Inferior parietal cortex (tissue), 1 donor: Measurements from ENCODE around the gene FAM163B.
"Not testable (repeated sequence)": the region's sequence is repeated elsewhere in the genome, so short reads cannot be mapped to it uniquely, and the experiment has no call there.

Experiments
- DNase-seq: peaks from one replicate; pipeline ENCODE4 v3.0.0-alpha.2; 2016; ENCODE audit errors: extremely low spot score

Gene FAM163B

DNA sequence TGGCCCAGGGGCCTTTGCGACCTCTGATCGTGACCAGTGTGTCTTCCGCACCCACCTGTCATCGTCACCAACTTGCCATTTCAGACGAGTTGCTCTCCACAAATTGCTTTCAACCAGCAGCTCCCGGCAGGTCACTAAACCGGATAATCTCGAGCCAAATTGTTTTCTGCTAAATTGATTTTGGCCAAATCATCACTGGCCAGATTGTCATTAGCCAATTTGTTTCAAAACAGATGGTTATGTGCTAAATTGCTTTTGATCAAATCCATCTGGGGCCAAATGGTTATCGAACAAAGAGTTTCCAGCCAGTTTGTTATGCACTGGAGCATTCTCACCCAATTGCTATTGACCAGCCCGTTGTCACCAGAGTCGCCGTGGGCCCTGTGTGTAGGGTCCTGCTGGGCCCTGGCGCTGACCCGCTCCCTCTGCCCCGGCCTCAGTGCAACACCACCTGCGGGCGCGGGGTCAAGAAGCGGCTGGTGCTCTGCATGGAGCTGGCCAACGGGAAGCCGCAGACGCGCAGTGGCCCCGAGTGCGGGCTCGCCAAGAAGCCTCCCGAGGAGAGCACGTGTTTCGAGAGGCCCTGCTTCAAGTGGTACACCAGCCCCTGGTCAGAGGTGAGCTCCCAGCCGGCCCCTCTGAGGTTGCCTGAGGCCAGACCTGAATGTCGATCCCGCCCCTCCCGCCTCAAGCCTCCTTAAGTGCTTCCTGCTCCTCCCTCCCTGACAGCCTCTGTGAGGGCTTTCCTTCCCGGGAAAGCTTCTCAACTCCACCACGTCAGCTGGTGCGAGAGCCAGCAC, 39.1 kb downstream of the FAM163B start:
- DNase-seq, result no peak

- no peak for DNase-seq
Observed at GRCh38 chr9:133569121-133569785, 39.9 kb downstream of the FAM163B start.

GRCh38 chr9:133568186-133568585, 41.0 kb downstream of the FAM163B start:
- no peak for DNase-seq

DNA sequence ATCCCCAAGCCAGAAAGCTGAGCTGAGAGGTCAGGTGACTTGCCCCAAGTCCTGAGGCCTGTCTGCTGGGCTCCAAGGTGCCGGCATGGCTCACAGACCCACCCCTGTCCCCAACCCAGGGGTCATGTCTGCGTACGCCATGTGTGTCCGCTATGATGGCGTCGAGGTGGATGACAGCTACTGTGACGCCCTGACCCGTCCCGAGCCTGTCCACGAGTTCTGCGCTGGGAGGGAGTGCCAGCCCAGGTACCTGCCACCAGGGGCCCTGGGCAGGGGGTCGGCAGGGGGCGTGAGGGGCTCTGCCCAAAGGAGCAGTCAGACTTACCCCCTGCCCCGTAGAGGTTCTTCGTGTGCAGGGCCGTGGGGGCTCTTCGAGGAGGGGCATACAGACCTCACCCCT, 42.4 kb downstream of the FAM163B start:
- DNase-seq, result no peak

DNA sequence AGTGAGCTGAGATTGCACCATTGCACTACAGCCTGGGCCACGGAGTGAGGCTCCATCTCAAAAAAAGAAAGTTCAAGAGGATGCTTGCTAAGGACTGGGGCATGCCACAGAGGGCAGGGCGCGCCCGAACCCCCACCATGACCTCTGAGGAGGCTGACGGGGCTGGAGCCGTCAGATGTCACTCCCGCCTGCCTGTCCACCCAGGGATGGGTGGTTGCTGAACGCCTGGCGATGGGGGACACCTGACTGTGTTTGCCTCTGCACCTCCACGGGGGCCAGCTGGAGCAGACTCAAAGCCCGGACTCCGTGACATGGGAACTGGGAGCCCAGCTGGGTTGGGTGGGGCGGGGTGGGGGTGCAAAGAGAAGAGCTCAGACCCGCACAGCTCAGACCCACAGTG, 42.8 kb downstream of the FAM163B start:
- DNase-seq, result no peak

DNA sequence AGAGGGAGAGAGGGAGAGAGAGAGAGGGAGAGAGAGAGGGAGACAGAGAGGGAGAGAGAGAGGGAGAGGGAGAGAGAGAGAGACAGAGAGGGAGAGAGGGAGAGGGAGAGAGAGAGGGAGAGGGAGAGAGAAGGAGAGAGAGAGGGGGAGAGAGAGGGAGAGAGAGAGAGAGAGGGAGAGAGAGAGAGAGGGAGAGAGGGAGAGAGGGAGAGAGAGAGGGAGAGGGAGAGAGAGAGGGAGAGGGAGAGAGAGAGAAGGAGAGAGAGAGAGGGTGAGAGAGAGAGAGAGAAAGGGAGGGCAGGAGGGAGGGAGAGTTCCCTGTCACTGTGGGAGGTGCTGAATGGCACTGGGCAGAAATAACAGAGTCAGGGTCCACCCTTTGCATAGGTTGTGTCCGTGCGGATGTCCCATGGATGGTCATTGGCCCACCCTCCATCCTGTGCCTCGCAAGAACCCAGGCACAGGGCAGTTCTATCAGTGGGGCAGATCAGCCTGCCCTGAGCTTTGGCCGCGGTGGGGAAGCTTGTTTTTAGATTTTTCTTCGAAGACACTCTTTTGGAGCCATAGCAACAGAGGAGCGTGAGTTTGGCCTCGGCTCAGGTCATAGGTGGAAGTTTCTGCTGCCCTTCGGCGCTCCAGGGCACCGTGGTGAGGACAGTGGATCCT, 44.6 kb downstream of the FAM163B start:
- DNase-seq, result no peak

DNA sequence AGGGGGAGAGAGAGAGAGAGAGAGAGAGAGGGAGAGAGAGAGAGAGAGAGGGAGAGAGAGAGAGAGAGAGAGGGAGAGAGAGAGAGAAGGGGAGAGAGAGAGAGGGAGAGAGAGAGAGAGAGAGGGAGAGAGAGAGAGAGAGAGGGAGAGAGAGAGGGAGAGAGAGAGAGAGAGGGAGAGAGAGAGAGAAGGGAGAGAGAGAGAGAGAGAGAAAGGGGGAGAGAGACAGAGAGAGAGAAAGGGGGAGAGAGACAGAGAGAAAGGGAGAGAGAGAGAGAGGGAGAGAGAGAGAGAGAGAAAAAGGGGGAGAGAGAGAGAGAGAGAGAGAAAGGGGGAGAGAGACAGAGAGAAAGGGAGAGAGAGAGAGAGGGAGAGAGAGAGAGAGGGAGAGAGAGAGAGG, 45.4 kb downstream of the FAM163B start:
- DNase-seq, result not testable (repeated sequence)

DNA sequence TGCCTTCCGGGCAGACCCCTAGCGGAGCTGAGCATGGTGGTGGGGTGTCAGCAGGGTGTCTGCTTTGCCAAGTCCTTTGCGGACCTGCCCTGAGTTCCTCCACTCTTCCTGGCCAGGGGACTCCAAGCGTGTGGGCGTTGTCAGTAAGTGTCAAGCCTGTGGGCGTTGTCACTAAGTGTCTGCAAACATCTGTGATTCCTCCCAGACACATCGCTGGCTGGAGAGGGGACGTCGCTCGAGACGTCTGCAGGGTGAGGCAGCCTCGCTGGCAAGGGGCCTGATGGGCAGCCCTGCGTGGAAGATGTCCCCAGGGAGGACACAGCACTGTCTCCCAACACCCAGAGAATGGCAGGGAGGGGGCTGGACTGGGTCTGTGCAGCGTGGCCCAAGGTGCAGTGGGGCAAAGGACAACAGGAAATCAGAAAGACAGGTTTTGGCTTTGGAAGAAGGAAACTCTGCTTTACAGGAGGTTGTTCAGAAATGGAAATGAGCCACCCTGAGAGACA, 45.8 kb downstream of the FAM163B start:
- no peak for DNase-seq

DNA sequence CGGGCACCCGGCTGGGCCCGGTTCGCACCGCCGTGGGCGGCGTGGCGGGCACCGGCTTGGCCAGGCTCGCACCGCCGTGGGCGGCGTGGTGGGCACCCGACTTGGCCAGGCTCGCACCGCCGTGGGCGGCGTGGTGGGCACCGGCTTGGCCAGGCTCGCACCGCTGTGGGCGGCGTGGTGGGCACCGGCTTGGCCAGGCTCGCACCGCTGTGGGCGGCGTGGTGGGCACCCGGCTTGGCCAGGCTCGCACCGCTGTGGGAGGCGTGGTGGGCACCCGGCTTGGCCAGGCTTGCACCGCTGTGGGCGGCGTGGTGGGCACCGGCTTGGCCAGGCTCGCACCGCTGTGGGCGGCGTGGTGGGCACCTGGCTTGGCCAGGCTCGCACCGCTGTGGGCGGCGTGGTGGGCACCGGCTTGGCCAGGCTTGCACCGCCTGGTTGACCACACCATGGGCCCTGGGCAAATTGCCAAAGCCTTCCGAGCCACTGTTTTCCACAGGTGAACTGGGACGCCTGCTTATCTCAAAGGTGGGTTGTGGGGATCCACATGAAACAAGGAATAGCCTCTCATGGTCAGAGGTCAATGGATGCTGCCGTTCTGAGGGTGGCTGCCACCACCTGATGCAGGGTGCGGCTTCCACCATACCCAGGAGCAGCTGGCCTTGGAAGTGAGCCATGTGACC, 46.4 kb downstream of the FAM163B start:
- no peak for DNase-seq

DNA sequence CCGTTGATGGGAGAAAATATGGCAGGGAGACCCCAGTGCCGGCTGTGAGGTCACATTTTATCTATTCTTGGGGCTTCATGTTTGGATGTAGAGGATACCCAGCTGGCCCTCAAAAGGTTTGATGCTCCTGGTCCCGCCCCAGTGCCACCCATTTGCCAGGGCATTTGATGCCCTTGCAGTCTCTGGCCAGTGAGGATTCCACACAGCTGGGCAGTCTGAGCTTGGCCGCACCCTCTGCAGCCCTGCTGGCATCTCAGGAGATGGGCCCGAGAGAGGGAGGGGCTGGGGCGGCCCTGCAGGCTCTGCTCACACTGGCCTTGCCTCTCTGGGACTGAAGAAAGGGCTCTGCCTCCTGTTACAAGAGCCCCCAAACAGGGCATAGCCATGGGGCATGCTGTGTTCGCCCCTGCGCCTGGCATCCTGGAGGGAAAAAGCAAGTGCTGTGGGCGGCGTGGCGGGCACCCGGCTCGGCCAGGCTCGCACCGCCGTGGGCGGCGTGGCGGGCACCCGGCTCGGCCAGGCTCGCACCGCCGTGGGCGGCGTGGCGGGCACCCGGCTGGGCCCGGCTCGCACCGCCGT, 47.1 kb downstream of the FAM163B start:
- no peak for DNase-seq

DNA sequence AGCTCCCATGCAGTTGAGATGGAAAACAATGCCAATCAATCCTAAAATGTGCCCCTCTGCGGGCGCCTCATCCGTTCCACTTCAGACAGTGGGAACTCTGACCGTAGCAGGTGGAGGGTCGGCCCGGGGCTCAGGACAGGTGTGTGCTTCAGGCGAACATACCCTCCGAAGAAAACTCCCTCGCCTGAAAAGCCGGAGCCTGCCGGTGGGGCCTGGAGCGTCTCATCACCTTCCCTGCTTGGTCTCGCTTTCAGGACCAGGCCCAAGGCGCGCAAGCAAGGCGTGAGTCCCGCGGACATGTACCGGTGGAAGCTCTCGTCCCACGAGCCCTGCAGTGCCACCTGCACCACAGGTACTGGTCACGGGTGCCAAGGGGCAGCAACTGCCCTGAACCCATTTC, 48.2 kb downstream of the FAM163B start:
- DNase-seq, result no peak

- no peak for DNase-seq
Observed at GRCh38 chr9:133560311-133560710, 48.9 kb downstream of the FAM163B start.

GRCh38 chr9:133558191-133559126, 50.7 kb downstream of the FAM163B start:
- peak; percentile 69 for DNase-seq

DNA sequence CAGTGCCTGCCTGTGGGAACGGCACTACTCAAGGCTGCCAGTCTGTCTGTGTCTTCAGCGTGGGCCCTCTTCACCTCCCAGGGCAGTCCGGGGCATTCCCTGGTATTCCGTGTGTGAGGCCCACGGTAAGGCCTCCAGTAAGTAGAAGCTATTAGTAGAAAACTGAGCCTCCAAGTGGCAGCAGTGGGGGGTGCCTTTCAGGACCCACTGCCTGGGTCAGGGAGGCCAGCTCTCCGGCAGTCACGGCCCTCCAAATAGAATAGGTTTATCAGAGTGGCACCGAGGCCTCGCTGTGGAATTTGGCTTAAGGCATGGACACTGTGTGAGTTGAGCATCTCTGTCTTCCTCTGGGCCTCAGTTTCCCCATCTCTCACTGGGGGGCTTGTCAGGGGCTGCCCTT, 51.6 kb downstream of the FAM163B start:
- DNase-seq, result no peak

DNA sequence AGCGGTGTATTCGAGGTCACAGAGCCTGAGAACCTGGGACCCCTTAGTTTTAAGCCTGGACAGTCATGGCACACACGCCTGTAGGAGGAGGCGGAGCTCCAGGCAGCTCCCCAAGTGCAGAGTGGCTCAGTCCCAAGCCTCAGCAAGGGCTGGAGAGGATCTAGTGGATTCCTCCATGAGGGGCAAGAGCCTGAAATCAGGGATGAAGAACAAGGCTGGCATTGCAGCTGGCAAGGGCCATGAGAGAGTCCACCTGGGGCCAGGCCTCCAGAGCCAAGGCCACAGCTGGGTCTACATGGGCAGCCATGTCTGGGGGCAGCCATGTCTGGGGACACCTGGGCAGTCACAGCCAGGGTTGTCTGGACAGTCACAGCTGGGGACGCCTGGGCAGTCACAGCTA, 52.8 kb downstream of the FAM163B start:
- DNase-seq, result no peak

- no peak for DNase-seq
Observed at GRCh38 chr9:133554729-133555128, 54.5 kb downstream of the FAM163B start.

DNA sequence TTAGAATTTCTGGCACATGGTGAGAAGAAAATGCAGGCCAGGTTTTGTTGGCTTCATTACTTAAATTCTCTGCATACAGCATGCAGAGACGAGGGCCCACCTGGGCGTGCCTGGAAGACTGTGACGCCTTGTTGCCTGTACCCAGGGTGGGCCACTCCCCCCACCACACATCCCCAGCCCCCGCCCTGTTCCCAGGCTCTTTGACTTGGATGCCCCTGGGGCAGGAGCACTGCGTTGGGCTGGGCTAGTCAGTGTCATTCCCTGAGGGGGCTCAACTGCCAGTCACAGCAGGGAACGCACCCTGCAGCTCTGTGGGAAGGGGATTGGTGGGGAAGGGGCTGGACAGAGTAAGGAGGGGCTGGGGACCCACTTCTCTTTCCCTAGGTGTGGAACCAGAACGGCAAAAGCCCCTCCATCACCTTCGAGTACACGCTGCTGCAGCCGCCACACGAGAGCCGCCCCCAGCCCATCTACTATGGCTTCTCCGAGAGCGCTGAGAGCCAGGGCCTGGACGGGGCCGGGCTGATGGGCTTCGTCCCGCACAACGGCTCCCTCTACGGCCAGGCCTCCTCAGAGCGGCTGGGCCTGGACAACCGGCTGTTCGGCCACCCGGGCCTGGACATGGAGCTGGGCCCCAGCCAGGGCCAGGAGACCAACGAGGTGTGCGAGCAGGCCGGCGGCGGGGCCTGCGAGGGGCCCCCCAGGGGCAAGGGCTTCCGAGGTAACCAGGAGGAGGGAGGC, 55.0 kb downstream of the FAM163B start:
- no peak for DNase-seq

- DNase-seq, result no peak
Observed at GRCh38 chr9:133553123-133553522, 56.1 kb downstream of the FAM163B start.

- no peak for DNase-seq
Observed at GRCh38 chr9:133552236-133552635, 57.0 kb downstream of the FAM163B start.

DNA sequence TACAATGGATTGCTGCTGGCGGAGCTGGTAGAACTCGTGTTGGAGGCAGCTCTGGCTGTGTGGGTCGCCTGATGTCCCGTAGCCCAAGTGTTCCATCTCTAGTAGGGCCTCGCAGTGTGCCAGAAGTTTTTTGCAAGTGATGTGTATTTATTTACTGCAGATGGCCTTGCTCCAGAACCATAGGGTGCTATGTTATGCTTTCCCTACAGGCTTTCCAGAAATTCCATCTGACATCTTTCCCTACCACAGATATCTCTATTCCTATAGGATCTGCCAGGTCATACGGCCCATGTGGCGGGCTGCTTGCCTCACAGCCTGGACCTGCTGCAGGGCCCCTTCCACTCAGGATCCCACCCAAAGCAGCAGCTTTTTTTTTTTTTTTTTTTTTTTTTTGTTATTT, 57.7 kb downstream of the FAM163B start:
- DNase-seq, result no peak
